GM08714 (cell line): ENCODE measurements around the gene LTK.

Experiments used
- H3K4me3 ChIP-seq: fragments of 200-500 bp; sonication (Bioruptor generic); 2 replicates; pipeline ENCODE4 v1.5.1; 2014; ENCODE audit warnings: mild to moderate bottlenecking, low read length, inconsistent platforms
- ZNF274 ChIP-seq: IDR thresholded peaks from 2 replicates; pipeline ENCODE4 v1.6.1; 2012; ENCODE audit warnings: mild to moderate bottlenecking, low read depth, low read length

LTK gene

GRCh38 chr15:41498657-41499056 lies 15.0 kb downstream of the LTK start:
- H3K4me3 ChIP-seq, result no peak overlapping the region
- no peak for TF ChIP-seq ZNF274

DNA sequence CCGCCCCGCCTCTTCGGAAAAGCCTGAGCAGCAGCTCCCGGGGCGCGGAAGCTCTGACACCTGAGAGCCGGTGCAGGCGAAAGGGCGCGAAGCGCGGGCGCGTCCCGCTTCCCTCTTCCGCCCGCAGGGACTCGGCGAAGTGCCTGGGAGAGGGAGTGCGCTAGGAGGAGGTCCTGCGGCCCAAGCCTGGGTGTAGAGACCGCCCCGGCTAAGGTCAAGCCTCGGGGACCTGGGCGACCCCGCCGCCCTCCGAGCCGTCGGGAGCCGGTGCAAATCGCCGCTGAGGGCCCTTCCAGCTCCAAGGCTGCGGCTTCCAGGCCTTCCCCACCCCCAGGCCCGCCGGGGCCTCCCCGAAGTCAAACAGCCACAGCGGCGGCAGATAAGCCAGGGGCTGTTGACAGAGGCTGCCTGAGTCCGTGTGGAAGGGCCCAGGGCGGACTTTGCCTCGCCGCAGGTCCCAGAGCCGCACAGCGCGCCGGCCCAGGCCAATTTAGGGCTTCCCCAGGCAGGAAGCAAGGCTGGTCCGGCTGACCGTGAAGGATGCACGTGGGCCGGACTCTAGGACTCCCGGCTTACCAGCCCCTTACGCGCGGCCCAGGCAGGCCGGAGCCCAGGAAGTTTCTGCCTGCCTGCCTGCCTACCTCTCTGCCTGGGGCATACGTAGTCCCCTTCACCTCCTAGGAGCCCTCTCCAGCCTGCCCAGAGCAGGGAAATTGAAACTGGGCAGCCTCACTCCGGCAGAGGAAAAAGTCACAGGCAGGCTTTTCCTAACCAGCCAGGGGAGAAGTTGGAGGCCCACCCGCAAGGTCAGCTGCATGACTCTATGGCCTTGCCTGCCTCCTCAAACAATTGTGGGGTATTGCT lies 17.7 kb downstream of the LTK start:
- no peak for TF ChIP-seq ZNF274
- H3K4me3 ChIP-seq, result peak overlapping the region; percentile 5; the same call in 1 of the 2 replicates

DNA sequence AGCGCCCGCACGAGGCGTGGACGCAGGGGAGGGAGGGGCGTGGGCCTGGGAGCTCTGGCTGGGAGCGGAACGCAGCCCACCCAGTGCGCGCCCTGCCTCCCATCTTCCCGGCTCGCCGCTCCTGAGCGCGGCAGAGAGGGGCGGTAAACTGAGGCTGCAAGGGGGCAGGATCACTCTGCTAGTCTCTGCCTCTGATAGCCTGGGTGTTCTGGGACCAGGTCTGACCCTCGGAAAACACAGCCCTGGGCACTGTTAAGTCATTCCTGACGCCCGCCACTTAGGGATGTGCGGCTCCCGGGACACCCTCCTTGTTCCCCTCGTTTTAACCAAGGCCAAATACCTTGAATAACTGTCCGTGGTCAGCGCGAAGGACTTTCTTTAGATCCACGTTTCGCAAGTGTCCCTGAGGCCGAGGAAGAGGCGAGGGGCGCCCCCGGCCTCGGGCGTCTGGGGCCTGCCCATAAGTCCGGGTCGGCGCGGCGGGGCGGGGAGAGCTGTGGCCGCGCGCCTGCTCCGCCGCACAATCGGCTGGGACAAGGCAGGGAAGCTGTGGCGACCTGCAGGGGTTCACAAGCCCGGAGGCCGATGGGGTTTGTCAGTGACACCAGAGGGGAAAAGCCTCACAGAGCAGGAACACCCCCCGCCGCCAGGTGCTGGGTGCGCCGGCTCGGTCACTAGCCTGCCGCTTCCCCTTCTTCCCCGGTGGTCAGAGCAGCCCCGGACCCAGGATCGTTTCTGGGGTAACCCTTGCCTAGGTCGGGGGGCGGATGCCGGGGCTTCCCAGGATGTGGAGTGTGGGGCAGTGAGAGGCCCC lies 18.5 kb downstream of the LTK start:
- no peak for TF ChIP-seq ZNF274
- peak overlapping the region; percentile 5; the same call in 1 of the 2 replicates for H3K4me3 ChIP-seq

- no peak for TF ChIP-seq ZNF274
- H3K4me3 ChIP-seq, result peak overlapping the region; percentile 38; the same call in 1 of the 2 replicates
Observed at GRCh38 chr15:41494190-41494921, 19.3 kb downstream of the LTK start.

- peak overlapping the region; percentile 38; the same call in 1 of the 2 replicates for H3K4me3 ChIP-seq
- TF ChIP-seq ZNF274, result no peak
Observed at GRCh38 chr15:41493902-41494189, 19.8 kb downstream of the LTK start.

- peak within 1 kb of the TSS; percentile 65; the same call in 1 of the 2 replicates for H3K4me3 ChIP-seq
- TF ChIP-seq ZNF274, result no peak
Observed at GRCh38 chr15:41493205-41493901, 20.3 kb downstream of the LTK start, which contains the start of gene ITPKA. TSS of gene ITPKA (plus strand) at chr15:41493874. CDS start at chr15:41493928, 54 bp downstream.

DNA sequence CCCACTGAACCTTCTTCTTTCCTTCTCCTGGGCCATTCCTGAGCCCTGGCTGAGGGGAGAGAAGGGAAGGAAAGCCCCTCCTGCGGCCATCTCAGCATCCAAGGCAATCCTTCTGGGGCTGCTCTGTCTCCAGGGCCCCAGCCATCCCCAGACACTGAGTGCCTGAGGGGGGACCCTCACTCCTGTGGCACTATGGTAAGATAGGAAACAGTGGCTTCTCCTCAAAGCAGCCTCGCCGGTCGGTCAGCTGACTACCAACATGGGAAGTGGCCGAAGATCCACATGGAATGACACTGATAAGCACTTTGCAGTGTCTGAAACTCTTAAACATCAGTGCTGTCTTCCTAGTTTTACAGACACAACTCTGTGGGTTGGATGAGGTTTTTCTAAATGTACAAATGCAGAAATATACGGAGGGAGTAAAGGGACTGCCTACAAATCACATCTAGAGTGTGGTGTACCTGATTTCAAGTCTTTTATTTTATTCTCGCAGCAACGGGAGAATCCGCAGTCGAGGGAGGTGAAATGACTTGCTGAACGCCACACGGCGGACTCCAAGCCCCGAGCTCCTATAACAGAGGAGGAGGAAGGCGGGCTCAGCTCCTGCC lies 20.9 kb downstream of the LTK start:
- H3K4me3 ChIP-seq, result peak overlapping the region; percentile 65; the same call in 1 of the 2 replicates
- no peak for TF ChIP-seq ZNF274

DNA sequence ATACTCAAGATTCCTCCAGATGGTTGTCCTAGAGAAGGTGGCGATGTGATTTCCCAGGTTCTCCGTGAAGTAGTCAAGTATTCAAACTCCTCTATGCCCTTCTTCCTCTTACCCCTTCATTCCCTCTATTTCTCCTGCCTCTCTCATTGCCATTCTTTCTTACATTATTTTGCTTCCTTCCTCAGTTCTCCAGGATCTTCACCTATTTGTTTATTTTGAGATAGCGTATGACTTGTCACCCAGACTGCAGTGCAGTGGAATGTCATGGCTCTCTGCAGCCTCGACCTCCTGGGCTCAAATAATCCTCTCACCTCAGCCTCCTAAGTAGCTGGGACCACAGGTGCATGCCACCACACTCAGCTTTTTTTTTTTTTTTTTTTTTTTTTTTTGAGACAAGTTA lies 21.7 kb downstream of the LTK start:
- no peak overlapping the region for H3K4me3 ChIP-seq
- no peak for TF ChIP-seq ZNF274

DNA sequence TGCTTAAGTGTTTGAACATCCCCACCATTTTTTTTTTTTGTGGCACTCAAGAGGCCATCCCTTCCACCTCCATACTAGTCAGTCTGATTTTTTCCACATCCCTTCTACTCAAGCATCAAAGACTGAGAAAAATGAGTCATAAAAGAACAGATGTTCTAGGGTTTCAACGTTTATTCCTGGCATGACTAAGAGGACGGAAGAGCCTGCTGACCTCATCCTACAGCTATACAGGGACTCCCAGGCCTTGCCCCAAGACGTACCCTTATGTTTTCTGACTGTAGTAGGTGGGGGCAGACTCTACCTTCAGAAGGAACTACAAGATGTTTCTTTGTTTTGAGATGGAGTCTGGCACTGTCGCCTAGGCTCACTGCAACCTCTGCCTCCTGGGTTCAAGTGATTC lies 23.3 kb downstream of the LTK start:
- no peak overlapping the region for H3K4me3 ChIP-seq
- TF ChIP-seq ZNF274, result no peak

GRCh38 chr15:41489641-41490040 lies 24.0 kb downstream of the LTK start:
- H3K4me3 ChIP-seq, result no peak overlapping the region
- TF ChIP-seq ZNF274, result no peak

DNA sequence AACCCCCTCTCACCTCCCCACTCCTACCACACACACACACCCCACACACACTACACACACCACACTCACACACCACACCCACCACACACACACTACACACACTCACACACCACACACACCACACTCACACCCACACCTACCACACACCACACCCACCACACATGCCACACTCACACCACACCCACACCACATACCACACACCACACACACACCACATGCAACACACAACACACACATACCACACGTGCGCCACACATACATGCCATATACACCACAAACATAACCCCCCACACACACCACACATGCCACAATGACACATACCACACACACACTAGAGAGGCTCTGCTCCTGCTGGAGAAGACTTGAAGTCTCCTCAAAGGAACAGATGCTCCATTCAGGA lies 25.8 kb downstream of the LTK start:
- no peak overlapping the region for H3K4me3 ChIP-seq
- no peak for TF ChIP-seq ZNF274

GRCh38 chr15:41487381-41487780 lies 26.2 kb downstream of the LTK start:
- TF ChIP-seq ZNF274, result no peak
- no peak overlapping the region for H3K4me3 ChIP-seq

DNA sequence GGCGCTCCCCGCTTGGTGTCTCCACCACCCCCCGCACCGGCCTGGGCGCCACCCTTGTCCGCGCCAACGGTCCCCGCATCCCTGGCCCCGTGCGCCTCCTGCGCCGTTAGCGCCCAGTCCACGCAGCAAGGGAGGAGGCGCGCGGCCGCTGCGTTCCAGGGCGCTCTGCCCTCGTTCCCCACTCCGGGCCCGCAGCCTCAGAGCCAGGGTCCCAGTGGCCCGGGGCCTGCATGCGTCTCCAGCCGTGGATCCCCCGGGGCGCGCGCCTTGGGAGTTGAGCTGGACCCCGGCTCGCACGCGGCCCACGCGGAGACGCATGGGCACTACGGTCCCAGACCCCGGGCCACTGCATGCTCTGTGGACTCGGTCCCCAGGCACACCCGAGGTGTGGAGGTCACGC lies 27.3 kb downstream of the LTK start:
- no peak overlapping the region for H3K4me3 ChIP-seq
- TF ChIP-seq ZNF274, result no peak

DNA sequence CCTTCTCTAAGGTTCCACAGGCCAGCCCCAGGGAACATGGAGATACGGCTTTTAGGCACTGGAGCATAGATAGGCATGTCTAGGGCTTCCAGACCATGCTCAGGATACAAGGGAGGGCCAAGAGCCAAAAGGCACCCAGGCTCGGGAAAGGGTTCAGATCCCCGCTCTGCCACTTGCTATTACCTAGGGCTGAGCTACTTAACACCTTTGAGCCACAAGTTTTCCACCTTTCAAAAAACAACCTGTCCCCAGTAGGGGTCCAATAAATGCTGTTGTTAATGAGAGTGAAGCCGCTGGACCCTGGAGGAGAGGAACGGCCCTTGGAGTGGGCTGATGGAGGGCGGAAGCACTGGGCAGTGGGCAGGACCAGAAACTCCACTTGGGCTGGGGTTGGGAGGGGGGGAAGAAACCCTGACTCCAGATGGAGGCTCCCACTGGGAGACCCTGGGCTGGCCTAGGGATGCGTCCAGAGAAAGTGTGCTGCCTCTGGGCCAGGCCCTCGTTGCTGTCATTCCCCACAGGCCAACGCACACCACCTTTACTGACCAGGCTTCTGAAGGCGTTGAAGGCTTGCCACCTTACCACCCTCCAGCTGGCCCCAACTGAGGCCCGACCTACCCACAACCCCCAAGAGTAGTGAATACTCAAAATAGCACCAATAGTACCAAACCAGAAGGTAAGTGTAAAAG lies 28.5 kb downstream of the LTK start:
- no peak overlapping the region for H3K4me3 ChIP-seq
- TF ChIP-seq ZNF274, result no peak
